ENCODE data around the gene KRT74. TPM values are rescaled to one million over a fixed set of nuclear protein-coding genes. Genes with fewer than 3 reads are reported as not detected.

The KRT74 gene
- total and polyA plus RNA-seq, 2 of the 8 experiments (the other 6 are each of a cell fraction or from before 2014, with no cell fraction given): not detected

DNA sequence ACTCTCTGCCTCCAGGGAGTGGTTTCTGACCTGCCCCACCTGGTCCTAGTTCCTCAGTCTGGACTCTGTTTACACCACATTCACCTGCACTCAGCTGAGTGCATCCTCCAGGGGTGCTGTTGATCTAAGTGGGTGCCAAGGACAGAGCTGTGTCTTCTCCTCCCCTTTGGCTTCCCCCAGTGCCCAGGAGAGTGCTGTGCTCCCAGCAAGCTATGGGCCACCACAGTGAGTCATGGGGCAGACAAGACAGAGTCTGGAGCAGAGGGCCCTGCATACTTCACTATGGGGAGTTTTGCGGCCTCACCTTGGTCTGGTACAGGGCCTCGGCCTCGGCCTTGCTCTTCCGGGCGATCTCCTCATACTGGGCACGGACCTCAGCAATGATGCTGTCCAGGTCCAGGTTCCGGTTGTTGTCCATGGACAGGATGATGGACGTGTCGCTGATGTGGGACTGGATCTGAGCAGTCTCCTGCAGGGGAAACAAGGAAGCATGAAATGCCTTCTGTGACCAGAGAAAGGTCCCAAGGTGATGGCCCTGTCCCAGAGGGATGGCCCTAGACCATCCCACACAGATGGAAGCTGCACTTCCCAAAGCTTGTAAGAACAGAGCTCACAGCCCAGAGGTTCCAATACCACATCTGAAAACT lies 39.9 kb upstream of the KRT74 start (continued):
- TF ChIP-seq, protein P1, sequence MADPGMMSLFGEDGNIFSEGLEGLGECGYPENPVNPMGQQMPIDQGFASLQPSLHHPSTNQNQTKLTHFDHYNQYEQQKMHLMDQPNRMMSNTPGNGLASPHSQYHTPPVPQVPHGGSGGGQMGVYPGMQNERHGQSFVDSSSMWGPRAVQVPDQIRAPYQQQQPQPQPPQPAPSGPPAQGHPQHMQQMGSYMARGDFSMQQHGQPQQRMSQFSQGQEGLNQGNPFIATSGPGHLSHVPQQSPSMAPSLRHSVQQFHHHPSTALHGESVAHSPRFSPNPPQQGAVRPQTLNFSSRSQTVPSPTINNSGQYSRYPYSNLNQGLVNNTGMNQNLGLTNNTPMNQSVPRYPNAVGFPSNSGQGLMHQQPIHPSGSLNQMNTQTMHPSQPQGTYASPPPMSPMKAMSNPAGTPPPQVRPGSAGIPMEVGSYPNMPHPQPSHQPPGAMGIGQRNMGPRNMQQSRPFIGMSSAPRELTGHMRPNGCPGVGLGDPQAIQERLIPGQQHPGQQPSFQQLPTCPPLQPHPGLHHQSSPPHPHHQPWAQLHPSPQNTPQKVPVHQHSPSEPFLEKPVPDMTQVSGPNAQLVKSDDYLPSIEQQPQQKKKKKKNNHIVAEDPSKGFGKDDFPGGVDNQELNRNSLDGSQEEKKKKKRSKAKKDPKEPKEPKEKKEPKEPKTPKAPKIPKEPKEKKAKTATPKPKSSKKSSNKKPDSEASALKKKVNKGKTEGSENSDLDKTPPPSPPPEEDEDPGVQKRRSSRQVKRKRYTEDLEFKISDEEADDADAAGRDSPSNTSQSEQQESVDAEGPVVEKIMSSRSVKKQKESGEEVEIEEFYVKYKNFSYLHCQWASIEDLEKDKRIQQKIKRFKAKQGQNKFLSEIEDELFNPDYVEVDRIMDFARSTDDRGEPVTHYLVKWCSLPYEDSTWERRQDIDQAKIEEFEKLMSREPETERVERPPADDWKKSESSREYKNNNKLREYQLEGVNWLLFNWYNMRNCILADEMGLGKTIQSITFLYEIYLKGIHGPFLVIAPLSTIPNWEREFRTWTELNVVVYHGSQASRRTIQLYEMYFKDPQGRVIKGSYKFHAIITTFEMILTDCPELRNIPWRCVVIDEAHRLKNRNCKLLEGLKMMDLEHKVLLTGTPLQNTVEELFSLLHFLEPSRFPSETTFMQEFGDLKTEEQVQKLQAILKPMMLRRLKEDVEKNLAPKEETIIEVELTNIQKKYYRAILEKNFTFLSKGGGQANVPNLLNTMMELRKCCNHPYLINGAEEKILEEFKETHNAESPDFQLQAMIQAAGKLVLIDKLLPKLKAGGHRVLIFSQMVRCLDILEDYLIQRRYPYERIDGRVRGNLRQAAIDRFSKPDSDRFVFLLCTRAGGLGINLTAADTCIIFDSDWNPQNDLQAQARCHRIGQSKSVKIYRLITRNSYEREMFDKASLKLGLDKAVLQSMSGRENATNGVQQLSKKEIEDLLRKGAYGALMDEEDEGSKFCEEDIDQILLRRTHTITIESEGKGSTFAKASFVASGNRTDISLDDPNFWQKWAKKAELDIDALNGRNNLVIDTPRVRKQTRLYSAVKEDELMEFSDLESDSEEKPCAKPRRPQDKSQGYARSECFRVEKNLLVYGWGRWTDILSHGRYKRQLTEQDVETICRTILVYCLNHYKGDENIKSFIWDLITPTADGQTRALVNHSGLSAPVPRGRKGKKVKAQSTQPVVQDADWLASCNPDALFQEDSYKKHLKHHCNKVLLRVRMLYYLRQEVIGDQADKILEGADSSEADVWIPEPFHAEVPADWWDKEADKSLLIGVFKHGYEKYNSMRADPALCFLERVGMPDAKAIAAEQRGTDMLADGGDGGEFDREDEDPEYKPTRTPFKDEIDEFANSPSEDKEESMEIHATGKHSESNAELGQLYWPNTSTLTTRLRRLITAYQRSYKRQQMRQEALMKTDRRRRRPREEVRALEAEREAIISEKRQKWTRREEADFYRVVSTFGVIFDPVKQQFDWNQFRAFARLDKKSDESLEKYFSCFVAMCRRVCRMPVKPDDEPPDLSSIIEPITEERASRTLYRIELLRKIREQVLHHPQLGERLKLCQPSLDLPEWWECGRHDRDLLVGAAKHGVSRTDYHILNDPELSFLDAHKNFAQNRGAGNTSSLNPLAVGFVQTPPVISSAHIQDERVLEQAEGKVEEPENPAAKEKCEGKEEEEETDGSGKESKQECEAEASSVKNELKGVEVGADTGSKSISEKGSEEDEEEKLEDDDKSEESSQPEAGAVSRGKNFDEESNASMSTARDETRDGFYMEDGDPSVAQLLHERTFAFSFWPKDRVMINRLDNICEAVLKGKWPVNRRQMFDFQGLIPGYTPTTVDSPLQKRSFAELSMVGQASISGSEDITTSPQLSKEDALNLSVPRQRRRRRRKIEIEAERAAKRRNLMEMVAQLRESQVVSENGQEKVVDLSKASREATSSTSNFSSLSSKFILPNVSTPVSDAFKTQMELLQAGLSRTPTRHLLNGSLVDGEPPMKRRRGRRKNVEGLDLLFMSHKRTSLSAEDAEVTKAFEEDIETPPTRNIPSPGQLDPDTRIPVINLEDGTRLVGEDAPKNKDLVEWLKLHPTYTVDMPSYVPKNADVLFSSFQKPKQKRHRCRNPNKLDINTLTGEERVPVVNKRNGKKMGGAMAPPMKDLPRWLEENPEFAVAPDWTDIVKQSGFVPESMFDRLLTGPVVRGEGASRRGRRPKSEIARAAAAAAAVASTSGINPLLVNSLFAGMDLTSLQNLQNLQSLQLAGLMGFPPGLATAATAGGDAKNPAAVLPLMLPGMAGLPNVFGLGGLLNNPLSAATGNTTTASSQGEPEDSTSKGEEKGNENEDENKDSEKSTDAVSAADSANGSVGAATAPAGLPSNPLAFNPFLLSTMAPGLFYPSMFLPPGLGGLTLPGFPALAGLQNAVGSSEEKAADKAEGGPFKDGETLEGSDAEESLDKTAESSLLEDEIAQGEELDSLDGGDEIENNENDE (IDR thresholded peaks at IDR 0.05; ENCODE audit: insufficient replicate concordance, low read length): no peak
- TF ChIP-seq TBP (IDR thresholded peaks at IDR 0.05; ENCODE audit: low read depth, low read length) (no peak), CBX8 (IDR thresholded peaks at IDR 0.05; ENCODE audit: borderline replicate concordance, low read depth, low read length) (no peak), SP1 (IDR thresholded peaks at IDR 0.05; ENCODE audit: low read depth, low read length) (no peak), POU5F1 (IDR thresholded peaks at IDR 0.05; ENCODE audit: low read depth, low read length) (no peak), SIRT6 (IDR thresholded peaks at IDR 0.05; ENCODE audit: low read length) (no peak), EZH2 (IDR thresholded peaks at IDR 0.05; ENCODE audit: low read depth, low read length, severe bottlenecking) (no peak)
